Ureter (tissue), 1 donor: ENCODE measurements around the gene ARMC2. TPM values are rescaled to one million over a fixed set of nuclear protein-coding genes. Genes with fewer than 3 reads are reported as not detected.
"Not testable (repeated sequence)": the region's sequence is repeated elsewhere in the genome, so short reads cannot be mapped to it uniquely, and the experiment has no call there.

Source experiments
- DNase-seq: peaks from one replicate; pipeline ENCODE4 v3.0.0-alpha.2; 2020; ENCODE audit warnings: low spot score
- total RNA-seq: library from RNA; stranded (reverse); gene quantifications from one replicate; pipeline ENCODE4 v1.2.4, GENCODE V29; 2023
- donor health status: DM: yes; HTN: yes; CAD: no.

Gene ARMC2
- 10.9 TPM for total RNA-seq

DNA sequence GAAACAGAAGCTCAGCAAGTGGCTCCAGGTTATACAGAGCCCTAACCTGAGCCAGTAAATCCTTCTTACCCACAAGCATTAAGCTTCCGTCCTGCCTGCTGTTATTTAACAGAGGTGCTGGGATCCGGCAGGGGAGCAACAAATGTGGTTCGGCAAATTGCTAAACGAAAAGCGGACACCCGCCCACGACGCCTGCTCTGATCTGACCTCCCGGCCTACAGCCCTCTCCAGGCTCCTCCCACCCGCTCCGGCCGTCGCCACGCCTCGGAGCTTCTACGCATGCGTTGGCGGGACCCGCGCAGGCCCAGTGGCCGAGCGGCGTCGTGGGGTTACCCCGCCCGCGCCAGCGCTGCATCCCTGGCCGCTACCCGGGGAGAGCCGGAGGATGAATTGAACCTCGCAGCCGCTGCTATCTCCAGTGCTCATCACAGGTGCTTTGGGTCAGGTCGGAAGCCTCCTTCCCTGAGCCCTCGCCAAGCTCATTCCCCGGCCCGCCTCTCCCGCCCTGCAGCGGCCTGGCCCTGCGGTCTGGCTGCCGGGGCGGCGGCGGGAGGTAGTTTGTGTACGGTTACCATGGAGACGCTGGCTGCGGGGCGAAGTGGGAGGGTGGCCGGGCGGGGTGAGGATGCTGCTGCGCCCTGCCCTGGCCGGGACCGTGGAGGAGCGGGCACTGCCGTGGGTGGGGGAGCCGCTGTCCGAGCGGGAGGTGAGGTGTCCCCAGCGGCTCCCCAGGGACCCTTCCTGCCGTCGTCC is at the start of gene ARMC2:
ARMC2 (plus strand) TSS at position 307 of the 753 bp plus-strand sequence. CDS start 5,846 bp downstream, outside the sequence.
- DNase-seq = peak; percentile 92

DNA sequence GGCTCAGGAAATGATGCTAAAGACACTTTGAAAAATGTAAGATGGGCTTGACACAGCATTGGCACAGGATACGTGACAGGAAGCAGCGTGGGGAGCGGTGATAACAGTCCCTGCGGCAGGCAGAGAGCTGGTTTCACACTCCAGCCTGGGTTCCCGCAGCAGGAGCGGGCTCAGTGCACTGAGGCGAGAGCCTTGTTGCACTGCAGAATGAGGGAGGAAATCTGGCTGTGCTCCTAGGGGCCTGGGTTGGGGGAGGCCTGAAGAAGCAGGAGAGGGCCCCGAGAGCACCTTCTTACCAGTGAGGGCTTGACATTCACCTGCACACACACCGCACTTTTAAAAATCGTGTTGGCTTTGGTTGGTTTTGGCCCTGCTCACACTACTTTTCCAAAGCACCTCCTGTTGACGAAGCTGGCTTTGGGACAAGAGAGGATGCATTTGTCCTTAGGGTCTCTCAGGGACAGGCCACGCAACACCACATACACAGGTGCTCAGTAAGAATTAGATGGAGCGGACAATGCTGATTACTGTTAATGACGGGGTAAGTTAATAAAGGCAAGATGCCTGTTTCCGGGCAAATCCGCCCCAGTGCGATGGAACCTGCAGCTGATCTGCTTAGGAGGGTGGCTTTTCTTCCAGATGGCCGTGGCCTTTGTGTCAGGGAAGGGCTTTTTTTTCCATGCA is 49.4 kb upstream of the ARMC2 start:
- no peak for DNase-seq

- no peak for DNase-seq
Measured at GRCh38 chr6:108799354-108799717, 48.9 kb upstream of the ARMC2 start.

DNA sequence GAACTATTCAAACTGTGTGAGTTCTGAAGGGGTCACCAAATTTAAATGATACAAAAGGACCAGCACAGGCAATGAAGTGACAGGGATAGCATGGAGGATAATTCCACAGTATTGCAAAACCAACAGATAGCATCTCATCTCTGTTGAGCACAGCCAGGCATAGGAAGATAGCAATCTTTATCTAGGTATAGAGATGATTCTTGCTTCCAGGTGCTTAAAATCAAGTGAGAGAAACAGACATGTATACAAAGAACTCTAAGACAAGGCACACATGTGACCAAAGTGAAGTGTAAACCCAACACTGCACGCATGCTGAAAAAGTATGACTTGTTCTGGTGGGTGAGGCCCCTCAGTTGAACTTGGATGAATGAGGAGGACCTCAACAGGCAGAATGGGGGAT is 48.4 kb upstream of the ARMC2 start:
- DNase-seq = no peak

- DNase-seq = no peak
Measured at GRCh38 chr6:108800427-108800864, 47.8 kb upstream of the ARMC2 start.

GRCh38 chr6:108801366-108801765 is 46.9 kb upstream of the ARMC2 start:
- DNase-seq = no peak

DNA sequence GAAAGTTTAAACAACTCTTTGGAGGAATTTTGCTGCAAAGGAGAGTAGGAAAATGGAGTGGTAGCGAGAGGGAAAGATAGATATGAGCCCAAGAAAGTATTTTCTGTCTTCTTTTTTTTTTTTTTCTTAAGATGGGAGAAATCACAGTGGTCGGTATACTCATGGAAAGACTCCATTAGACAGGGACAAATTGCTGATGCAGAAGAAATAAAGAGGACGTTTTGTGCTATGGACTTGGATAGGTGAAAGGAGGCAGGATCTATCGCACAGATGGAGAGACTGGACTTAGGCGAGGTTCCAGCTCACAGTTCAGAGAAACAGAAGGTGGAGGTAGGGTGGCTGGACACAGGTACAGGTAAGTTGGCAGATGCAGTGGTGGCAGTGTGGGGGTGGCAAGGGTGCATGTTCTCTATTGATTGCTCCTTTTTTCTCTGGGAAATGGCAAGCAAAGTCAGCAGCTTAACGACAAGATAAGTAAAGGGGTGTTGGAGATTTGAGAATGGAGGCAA is 44.2 kb upstream of the ARMC2 start:
- no peak for DNase-seq

DNA sequence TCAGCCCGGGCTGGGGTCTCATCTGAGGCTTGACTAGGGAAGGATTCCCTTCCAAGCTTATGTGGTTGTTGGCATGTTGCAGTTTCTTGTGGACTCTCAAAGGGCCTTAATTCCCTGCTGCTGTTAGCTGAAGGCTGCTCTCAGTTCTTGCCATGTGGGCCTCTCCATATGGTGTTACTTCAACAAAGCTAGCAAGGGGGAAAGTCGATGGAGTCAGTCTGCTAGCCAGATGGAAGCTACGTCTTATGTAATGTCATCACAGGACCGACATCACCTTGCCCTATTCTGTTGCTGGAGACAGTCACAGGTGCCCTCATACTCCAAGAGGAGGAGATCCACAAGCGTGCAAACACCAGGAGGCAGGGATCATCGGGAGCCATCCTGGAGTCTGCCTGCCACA is 43.3 kb upstream of the ARMC2 start:
- no peak for DNase-seq

DNA sequence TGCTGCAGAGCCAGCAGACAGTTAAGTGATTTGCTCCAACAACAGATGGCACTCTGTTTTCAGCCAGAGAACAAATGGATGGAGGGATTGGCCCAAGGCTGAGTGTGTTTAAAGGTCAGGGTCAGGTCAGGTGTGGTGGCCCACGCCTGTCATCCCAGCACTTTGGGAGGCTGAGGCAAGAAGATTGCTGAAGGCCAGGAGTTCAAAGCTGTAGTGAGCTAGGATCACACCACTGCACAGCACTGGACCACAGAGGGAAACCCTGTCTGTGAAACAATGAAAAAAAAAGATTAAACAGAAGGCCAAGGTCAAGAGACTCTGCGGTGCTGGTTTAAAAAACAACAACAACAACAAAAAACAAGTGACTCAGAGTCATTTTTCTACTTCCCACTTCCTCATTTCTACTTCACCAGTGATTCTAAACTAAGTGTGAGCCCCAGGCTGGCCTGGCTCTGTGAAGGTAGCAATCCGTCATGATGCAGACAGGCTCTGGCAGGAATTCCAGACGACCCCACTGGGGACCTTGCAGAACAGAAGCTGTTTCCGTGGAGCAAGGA is 42.5 kb upstream of the ARMC2 start:
- DNase-seq = no peak

GRCh38 chr6:108806171-108806570 is 42.1 kb upstream of the ARMC2 start:
- DNase-seq = no peak

- no peak for DNase-seq
Measured at GRCh38 chr6:108806665-108807064, 41.6 kb upstream of the ARMC2 start.

DNA sequence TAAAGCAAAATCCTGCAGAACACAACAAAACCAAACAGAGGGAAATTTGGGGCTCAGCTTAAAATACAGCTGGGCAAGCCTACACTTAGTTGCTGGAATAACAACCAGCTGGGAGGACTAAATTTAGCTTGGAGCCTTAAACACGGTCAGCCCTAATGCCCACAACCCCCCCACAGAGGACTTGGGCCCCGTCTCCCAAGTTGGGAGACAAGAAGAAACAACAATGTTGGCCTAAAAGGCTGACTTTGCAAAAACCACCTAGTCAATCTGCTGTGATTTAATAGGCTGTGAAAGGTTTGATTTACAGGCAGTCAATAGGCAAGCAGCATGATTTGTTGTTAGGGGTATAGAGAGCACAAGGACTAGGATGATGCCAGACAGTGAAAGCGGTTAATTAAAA is 40.3 kb upstream of the ARMC2 start:
- no peak for DNase-seq

DNA sequence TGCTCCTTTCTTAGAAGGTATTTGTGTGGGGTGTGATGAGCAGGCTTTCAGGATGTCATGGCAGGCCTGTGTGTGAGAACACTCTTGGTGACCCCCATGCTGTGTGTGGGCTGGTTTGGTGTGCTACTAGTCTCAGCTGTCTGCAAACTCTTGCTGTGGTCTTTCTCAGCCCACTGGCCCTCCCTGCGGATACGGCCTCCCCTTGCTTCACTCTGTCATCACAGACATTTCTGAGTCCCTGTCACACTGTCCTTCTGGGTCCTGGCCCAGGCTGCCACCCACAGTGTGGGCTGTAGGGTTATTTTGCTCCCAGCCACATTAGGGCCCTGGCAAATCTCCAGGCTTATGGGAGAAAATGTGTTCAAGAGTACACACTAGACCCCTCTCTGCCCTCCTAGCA is 39.0 kb upstream of the ARMC2 start:
- no peak for DNase-seq

DNA sequence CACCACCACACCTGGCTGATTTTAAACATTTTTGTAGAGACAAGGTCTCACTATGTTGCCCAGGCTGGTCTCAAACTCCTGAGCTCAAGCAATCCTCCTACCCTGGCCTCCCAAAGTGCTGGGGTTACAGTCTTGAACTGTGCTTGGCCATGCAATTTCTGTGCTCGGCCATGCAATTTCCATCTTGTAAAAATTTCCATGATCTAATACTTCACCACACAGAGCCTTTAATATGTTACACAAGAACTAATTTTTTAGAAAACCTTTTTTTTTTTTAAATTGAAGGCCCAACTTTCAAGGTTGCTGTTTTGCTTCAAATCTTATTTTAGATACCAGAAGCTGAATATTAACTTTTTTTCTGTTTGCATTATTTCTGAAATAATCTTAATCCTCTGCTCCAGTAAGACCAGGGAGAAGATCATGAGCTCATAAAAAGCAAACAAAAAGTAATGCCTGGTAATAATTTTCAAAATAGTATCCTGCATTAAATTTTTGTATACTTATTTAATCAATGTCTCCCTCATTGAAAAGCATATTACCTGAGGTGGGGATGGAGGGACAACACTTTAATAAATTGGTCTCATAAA is 38.1 kb upstream of the ARMC2 start:
- no peak for DNase-seq

GRCh38 chr6:108811490-108811889 is 36.7 kb upstream of the ARMC2 start:
- DNase-seq = no peak

DNA sequence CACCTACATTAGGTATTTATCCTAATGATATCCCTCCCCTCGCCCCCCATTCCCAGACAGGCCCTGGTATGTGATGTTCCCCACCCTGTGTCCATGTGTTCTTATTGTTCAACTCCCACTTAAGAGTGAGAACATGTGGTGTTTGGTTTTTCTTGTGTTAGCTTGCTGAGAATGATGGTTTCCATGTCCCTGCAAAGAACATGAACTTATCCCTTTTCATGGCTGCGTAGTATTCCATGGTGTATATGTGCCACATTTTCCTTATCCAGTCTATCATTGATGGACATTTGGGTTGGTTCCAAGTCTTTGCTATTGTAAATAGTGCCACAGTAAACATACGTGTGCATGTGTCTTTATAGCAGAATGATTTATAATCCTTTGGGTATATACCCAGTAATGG is 35.0 kb upstream of the ARMC2 start:
- not testable (repeated sequence) for DNase-seq

DNA sequence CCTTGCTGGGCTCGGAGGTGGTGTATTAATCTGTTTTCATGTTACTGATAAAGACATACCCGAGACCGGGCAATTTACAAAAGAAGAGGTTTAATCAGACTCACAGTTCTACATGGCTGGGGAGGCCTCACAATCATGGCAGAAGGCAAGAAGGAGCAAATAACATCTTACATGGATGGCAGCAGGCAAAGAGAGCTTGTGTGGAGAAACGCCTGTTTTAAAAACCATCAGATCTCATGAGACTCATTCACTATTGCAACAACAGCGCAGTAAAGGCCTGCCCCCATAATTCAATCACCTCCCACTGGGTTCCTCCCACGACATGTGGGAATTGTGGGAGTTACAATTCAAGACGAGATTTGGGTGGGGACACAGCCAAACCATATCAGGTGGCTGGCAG is 30.9 kb upstream of the ARMC2 start:
- not testable (repeated sequence) for DNase-seq

- no peak for DNase-seq
Measured at GRCh38 chr6:108820006-108820405, 28.2 kb upstream of the ARMC2 start.

DNA sequence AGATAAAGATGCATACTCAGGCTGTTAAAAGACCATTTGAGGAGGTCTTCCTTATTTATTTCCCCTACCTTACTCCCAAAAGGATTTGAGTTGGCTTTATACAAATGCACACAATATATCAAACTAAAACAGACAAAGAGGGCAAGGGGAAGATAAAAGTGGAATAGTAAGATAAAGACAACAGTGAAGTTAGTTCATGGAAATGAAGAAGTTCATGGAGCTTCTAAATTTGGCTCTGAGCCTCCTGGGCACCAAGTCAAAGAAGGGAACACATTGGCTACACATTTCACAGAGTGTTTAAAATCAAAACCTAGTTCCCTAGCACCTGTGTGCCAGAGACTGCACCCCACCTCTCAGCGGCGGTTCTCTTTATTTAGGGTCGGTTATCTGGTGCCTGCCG is 25.8 kb upstream of the ARMC2 start:
- no peak for DNase-seq

DNA sequence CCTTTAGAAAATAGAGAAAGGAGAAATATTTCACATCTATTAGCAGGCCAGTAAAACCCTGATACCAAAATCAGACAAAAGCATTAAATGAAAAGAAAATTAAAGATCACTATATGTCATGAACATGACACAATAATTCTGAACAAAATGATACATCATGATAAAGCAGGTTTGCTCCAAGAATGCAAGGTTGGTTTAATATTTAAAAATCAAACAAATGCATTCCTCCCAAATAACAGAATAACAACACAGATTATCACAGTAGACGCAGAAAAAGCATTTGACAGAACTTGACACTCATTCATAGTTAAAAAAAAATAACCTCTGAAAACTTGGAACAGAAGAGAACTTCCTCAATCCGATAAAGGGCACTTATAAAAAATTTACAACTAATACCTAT is 22.9 kb upstream of the ARMC2 start:
- no peak for DNase-seq

DNA sequence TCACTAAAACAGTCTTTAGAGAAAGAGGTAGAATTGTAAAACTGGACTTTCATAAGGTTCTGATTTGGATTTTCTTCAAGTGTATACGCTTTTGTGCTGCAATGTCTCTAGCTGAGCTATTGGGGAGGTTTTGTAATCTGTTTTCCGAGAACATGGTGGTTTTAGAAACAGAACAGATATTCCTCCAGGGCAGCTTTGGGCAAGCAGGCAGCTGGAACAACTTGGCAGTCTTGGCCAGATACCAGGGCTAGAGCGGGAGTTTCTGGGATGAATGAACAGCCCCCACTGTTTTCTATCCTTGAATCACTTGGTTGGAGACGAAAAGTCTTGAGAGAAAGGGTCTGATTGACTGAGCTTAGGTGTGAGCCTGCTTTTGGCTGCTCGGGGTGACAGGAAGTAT is 17.1 kb upstream of the ARMC2 start:
- DNase-seq = no peak

GRCh38 chr6:108832738-108833137 is 15.5 kb upstream of the ARMC2 start:
- DNase-seq = no peak
